HepG2 (cell line): ENCODE measurements around the gene ANKRD2. TPM values are rescaled to one million over a fixed set of nuclear protein-coding genes. Genes with fewer than 3 reads are reported as not detected.

Experiments used
- ATF7-NPFF ChIP-seq: sonication (generic); formaldehyde crosslinking; IDR thresholded peaks from 2 replicates; pipeline ENCODE4 v1.8.1; 2023; ENCODE audit warnings: mild to moderate bottlenecking, low read depth, missing genetic modification reagents, moderate library complexity
- DNMT1 ChIP-seq: sonication (generic); formaldehyde crosslinking; IDR thresholded peaks from 2 replicates; pipeline ENCODE4 v1.5.1; 2020; ENCODE audit warnings: mild to moderate bottlenecking, missing genetic modification reagents
- EP300 ChIP-seq, 3 experiments: sonication (generic) in 1 of 3; formaldehyde crosslinking in 1 of 3; IDR thresholded peaks; 2 replicates each; pipeline versions ENCODE4 v1.5.1 to v1.6.1; 2011 to 2020; ENCODE audit warnings: low read depth in 2 of 3, low read length in 2 of 3, borderline replicate concordance in 1 of 3, improper control_type of control experiment in 1 of 3, mild to moderate bottlenecking in 1 of 3, missing genetic modification reagents in 1 of 3, moderate library complexity in 1 of 3
- HOXA5 ChIP-seq: sonication (generic); formaldehyde crosslinking; IDR thresholded peaks from 2 replicates; pipeline ENCODE4 v1.4.0; 2020; ENCODE audit warnings: missing genetic modification reagents
- JDP2 ChIP-seq: sonication (generic); formaldehyde crosslinking; IDR thresholded peaks from 2 replicates; pipeline ENCODE4 v1.8.1; 2022; ENCODE audit warnings: missing genetic modification reagents, borderline replicate concordance
- NAIF1 ChIP-seq: sonication (generic); formaldehyde crosslinking; IDR thresholded peaks from 2 replicates; pipeline ENCODE4 v1.5.0; 2020; ENCODE audit warnings: mild to moderate bottlenecking, missing genetic modification reagents, borderline replicate concordance
- NCOR1 ChIP-seq: fragments of 200-600 bp; sonication (generic); IDR thresholded peaks from 2 replicates; pipeline ENCODE4 v1.7.0; 2017; ENCODE audit warnings: antibody characterized with exemption, low read length, borderline replicate concordance
- NFE2L2 ChIP-seq: fragments of 150-350 bp; IDR thresholded peaks from 2 replicates; pipeline ENCODE4 v1.6.1; 2014; ENCODE audit warnings: low read length
- NR2F6 ChIP-seq, 2 experiments: IDR thresholded peaks; 2 replicates each; pipeline ENCODE4 v1.6.1; 2016; ENCODE audit warnings: antibody characterized with exemption in 1 of 2, mild to moderate bottlenecking in 1 of 2
- PCBP2 ChIP-seq: fragments of 200-400 bp; formaldehyde crosslinking; optimal IDR thresholded peaks from 2 replicates; pipeline ENCODE3; 2018; ENCODE audit warnings: low read length, low read depth; ENCODE audit not compliant: poor library complexity, severe bottlenecking
- RBM39 ChIP-seq: fragments of 200-400 bp; formaldehyde crosslinking; IDR thresholded peaks from one replicate; pipeline ENCODE4 v1.6.1; 2018; ENCODE audit warnings: antibody characterized with exemption, mild to moderate bottlenecking, low read depth, low read length; ENCODE audit not compliant: poor library complexity, severe bottlenecking
- RXRA ChIP-seq: sonication (generic); formaldehyde crosslinking; IDR thresholded peaks from 2 replicates; pipeline ENCODE4 v1.5.1; 2020; ENCODE audit warnings: missing genetic modification reagents
- SRSF4 ChIP-seq: fragments of 200-400 bp; formaldehyde crosslinking; IDR thresholded peaks from one replicate; pipeline ENCODE4 v1.6.1; 2018; ENCODE audit warnings: mild to moderate bottlenecking, low read depth, low read length, moderate library complexity; ENCODE audit not compliant: poor library complexity, severe bottlenecking
- ZFP37 ChIP-seq: sonication (generic); formaldehyde crosslinking; IDR thresholded peaks from 2 replicates; pipeline ENCODE4 v1.4.0; 2020; ENCODE audit warnings: missing genetic modification reagents, borderline replicate concordance
- ZNF225 ChIP-seq: sonication (generic); formaldehyde crosslinking; IDR thresholded peaks from 2 replicates; pipeline ENCODE4 v1.4.0; 2020; ENCODE audit warnings: mild to moderate bottlenecking, missing genetic modification reagents
- polyA plus RNA-seq, 8 experiments: library from polyadenylated mRNA; depleted of rRNA in 3 of 8; stranded (reverse) in 7 of 8; unstranded in 1 of 8; fragments of >200 nt; fragmentation: Illumina TruSeq in 4 of 8; extraction: Trizol in 4 of 8; gene quantifications; 2 replicates each; pipeline versions ENCODE4 v1.2.1 to v1.2.3, GENCODE V29; 2011 to 2016; ENCODE audit warnings: low read depth in 4 of 8, missing spikeins in 1 of 8, mixed read lengths in 1 of 8; ENCODE audit not compliant: insufficient read depth in 1 of 8
- total RNA-seq, 5 experiments: library from RNA; depleted of rRNA; stranded (reverse); fragments of >200 nt; fragmentation: Illumina TruSeq; extraction: Trizol; gene quantifications; 2 replicates each; pipeline ENCODE4 v1.2.3, GENCODE V29; 2016; ENCODE audit warnings: low read depth in 1 of 5
- TF ChIP-seq, protein P1 (sequence below): sonication (generic); formaldehyde crosslinking; IDR thresholded peaks from 2 replicates; pipeline ENCODE4 v1.8.0; 2022; ENCODE audit warnings: mild to moderate bottlenecking, missing genetic modification reagents, borderline replicate concordance
- TF ChIP-seq, protein P2 (sequence below): sonication (generic); formaldehyde crosslinking; IDR thresholded peaks from 2 replicates; pipeline ENCODE4 v1.5.0; 2020; ENCODE audit warnings: mild to moderate bottlenecking, missing genetic modification reagents, borderline replicate concordance
- TF ChIP-seq, protein P3 (sequence below): IDR thresholded peaks from 2 replicates; pipeline ENCODE4 v1.6.1; 2016; ENCODE audit warnings: missing compliant biosample characterization, missing genetic modification reagents, borderline replicate concordance
- TF ChIP-seq, protein P4 (sequence below): sonication (generic); formaldehyde crosslinking; IDR thresholded peaks from 2 replicates; pipeline ENCODE4 v1.5.1; 2020; ENCODE audit warnings: missing genetic modification reagents, mild to moderate bottlenecking, borderline replicate concordance

Gene ANKRD2
- total and polyA plus RNA-seq, 2 of the 13 experiments (the other 11 are each of a cell fraction or from before 2014, with no cell fraction given), result not detected

DNA sequence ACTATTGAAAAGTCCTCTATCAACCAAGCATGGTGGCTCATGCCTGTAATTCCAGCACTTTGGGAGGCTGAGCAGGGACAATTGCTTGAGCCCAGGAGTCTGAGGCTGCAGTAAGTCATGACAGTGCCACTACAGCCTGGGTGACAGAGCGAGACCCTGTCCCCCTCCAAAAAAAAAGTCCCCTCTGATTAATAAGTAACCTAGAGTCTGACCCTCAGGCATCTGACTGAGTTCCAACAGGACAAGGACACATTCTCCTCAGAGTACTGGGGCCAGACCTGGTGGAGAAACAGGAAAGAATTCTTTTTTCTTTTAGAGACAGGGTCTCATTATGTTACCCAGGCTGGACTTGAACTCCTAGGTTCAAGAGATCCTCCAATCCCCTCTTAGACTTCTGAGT, 50.7 kb downstream of the ANKRD2 start (continued):
- TF ChIP-seq JDP2 (CRISPR knock-in tag) (no peak), RBM39 (no peak), ZFP37 (CRISPR knock-in tag) (no peak), ZNF225 (CRISPR knock-in tag) (no peak), EP300 (IDR thresholded peaks at IDR 0.05; ENCODE audit: low read depth in 2 of 2, low read length in 2 of 2) (peak in 1 of 2 experiments; percentile 37; a peak in 1 of 4 replicates), EP300 (CRISPR knock-in tag; IDR thresholded peaks at IDR 0.05; ENCODE audit: borderline replicate concordance) (no peak), NR2F6 (IDR thresholded peaks at IDR 0.05) (0 out of 2 replicates have a peak, but pooled peaks have one; percentile 22), NR2F6 (CRISPR knock-in tag; IDR thresholded peaks at IDR 0.05) (0 out of 2 replicates have a peak, but pooled peaks have one; percentile 13), DNMT1 (CRISPR knock-in tag) (no peak), SRSF4 (no peak), RXRA (no peak), NFE2L2 (no peak), HOXA5 (no peak), NAIF1 (no peak), ATF7-NPFF (CRISPR knock-in tag) (no peak), PCBP2 (no peak), NCOR1 (no peak)
- TF ChIP-seq, protein P1, sequence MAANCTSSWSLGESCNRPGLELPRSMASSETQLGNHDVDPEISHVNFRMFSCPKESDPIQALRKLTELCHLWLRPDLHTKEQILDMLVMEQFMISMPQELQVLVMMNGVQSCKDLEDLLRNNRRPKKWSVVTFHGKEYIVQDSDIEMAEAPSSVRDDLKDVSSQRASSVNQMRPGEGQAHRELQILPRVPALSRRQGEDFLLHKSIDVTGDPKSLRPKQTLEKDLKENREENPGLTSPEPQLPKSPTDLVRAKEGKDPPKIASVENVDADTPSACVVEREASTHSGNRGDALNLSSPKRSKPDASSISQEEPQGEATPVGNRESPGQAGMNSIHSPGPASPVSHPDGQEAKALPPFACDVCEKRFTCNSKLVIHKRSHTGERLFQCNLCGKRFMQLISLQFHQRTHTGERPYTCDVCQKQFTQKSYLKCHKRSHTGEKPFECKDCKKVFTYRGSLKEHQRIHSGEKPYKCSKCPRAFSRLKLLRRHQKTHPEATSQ, result no peak
- TF ChIP-seq, protein P2, sequence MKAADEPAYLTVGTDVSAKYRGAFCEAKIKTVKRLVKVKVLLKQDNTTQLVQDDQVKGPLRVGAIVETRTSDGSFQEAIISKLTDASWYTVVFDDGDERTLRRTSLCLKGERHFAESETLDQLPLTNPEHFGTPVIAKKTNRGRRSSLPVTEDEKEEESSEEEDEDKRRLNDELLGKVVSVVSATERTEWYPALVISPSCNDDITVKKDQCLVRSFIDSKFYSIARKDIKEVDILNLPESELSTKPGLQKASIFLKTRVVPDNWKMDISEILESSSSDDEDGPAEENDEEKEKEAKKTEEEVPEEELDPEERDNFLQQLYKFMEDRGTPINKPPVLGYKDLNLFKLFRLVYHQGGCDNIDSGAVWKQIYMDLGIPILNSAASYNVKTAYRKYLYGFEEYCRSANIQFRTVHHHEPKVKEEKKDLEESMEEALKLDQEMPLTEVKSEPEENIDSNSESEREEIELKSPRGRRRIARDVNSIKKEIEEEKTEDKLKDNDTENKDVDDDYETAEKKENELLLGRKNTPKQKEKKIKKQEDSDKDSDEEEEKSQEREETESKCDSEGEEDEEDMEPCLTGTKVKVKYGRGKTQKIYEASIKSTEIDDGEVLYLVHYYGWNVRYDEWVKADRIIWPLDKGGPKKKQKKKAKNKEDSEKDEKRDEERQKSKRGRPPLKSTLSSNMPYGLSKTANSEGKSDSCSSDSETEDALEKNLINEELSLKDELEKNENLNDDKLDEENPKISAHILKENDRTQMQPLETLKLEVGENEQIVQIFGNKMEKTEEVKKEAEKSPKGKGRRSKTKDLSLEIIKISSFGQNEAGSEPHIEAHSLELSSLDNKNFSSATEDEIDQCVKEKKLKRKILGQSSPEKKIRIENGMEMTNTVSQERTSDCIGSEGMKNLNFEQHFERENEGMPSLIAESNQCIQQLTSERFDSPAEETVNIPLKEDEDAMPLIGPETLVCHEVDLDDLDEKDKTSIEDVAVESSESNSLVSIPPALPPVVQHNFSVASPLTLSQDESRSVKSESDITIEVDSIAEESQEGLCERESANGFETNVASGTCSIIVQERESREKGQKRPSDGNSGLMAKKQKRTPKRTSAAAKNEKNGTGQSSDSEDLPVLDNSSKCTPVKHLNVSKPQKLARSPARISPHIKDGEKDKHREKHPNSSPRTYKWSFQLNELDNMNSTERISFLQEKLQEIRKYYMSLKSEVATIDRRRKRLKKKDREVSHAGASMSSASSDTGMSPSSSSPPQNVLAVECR, result no peak
- TF ChIP-seq, protein P3, sequence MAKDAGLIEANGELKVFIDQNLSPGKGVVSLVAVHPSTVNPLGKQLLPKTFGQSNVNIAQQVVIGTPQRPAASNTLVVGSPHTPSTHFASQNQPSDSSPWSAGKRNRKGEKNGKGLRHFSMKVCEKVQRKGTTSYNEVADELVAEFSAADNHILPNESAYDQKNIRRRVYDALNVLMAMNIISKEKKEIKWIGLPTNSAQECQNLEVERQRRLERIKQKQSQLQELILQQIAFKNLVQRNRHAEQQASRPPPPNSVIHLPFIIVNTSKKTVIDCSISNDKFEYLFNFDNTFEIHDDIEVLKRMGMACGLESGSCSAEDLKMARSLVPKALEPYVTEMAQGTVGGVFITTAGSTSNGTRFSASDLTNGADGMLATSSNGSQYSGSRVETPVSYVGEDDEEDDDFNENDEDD (CRISPR knock-in tag), result no peak
- TF ChIP-seq, protein P4, sequence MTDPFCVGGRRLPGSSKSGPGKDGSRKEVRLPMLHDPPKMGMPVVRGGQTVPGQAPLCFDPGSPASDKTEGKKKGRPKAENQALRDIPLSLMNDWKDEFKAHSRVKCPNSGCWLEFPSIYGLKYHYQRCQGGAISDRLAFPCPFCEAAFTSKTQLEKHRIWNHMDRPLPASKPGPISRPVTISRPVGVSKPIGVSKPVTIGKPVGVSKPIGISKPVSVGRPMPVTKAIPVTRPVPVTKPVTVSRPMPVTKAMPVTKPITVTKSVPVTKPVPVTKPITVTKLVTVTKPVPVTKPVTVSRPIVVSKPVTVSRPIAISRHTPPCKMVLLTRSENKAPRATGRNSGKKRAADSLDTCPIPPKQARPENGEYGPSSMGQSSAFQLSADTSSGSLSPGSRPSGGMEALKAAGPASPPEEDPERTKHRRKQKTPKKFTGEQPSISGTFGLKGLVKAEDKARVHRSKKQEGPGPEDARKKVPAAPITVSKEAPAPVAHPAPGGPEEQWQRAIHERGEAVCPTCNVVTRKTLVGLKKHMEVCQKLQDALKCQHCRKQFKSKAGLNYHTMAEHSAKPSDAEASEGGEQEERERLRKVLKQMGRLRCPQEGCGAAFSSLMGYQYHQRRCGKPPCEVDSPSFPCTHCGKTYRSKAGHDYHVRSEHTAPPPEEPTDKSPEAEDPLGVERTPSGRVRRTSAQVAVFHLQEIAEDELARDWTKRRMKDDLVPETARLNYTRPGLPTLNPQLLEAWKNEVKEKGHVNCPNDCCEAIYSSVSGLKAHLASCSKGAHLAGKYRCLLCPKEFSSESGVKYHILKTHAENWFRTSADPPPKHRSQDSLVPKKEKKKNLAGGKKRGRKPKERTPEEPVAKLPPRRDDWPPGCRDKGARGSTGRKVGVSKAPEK (CRISPR knock-in tag), result no peak
